GM12878 (cell line): Measurements from ENCODE around the gene PERP. TPM values are rescaled to one million over a fixed set of nuclear protein-coding genes. Genes with fewer than 3 reads are reported as not detected.

Experiments
- ATAC-seq: fragments of 200-7000 bp; cut with Tn5 transposase; 3 replicates; pipeline ENCODE4 v1.9.1; 2020; ENCODE audit warnings: mild to moderate bottlenecking, moderate library complexity
- BruUV-seq: library from RNA; stranded (reverse); fragments of 400-500 nt; replicated peaks from 2 replicates; lab custom pipeline; 2021; lab: Mats Ljungman, UMichigan
- CTCF ChIA-PET: fragments of 300-600 bp; sonication (Branson Sonifier 250); formaldehyde crosslinking; extraction: SDS; loops from one replicate; lab custom pipeline; 2021; ENCODE audit warnings: inconsistent platforms; lab: Yijun Ruan, JAX
- POLR2A ChIA-PET: fragments of 350-600 bp; formaldehyde crosslinking; extraction: SDS; loops from one replicate; lab custom pipeline; 2021; ENCODE audit warnings: inconsistent platforms; lab: Charles Lee
- RAD21 ChIA-PET: fragments of 300-600 bp; sonication (Branson Sonifier 250); formaldehyde crosslinking; loops from one replicate; lab custom pipeline; 2023; ENCODE audit warnings: antibody characterized with exemption; ENCODE audit not compliant: unreplicated experiment; lab: Charles Lee
- SMC1A ChIA-PET: fragments of 300-600 bp; sonication (Branson Sonifier 250); formaldehyde crosslinking; loops from one replicate; lab custom pipeline; 2023; ENCODE audit not compliant: unreplicated experiment, uncharacterized antibody; lab: Charles Lee
- DNase-seq: peaks from one replicate; pipeline ENCODE4 v3.0.0-alpha.2; 2011; ENCODE audit warnings: low read depth, low spot score
- FAIRE-seq: peaks from 3 replicates; lab custom pipeline; 2011; peaks lifted over from hg19 to GRCh38; lab: Jason Lieb, UNC
- H2AFZ ChIP-seq: 2 replicates; pipeline ENCODE4 v1.6.0; 2011; ENCODE audit warnings: low read depth, low read length, control low read depth; ENCODE audit not compliant: control insufficient read depth
- H3K27ac ChIP-seq: 2 replicates; pipeline ENCODE4 v1.5.1; 2011; ENCODE audit warnings: control low read depth; ENCODE audit not compliant: control insufficient read depth, insufficient read depth
- H3K27me3 ChIP-seq, 2 experiments: replicated peaks in 1 of 2; 2 replicates each; pipeline versions ENCODE4 v1.6.0 to v1.6.1; 2011; ENCODE audit warnings: low read length in 1 of 2; ENCODE audit not compliant: control insufficient read depth in 2 of 2, insufficient read depth in 2 of 2
- H3K36me3 ChIP-seq, 2 experiments: 2 replicates each; pipeline ENCODE4 v1.5.1; 2011; ENCODE audit warnings: low read length in 1 of 2; ENCODE audit not compliant: control insufficient read depth in 2 of 2, insufficient read depth in 2 of 2
- H3K4me1 ChIP-seq: 2 replicates; pipeline ENCODE4 v1.6.1; 2011; ENCODE audit warnings: mild to moderate bottlenecking, low read length, moderate library complexity, mixed read lengths; ENCODE audit not compliant: control insufficient read depth, insufficient read depth
- H3K4me2 ChIP-seq: 2 replicates; pipeline ENCODE4 v1.6.0; 2011; ENCODE audit warnings: control low read depth; ENCODE audit not compliant: control insufficient read depth, insufficient read depth
- H3K4me3 ChIP-seq: fragments of 200-600 bp; sonication (generic); 2 replicates; pipeline ENCODE4 v1.5.1; 2016
- H3K79me2 ChIP-seq: 2 replicates; pipeline ENCODE4 v1.6.0; 2011; ENCODE audit warnings: low read length; ENCODE audit not compliant: control insufficient read depth, insufficient read depth
- H3K9ac ChIP-seq: 2 replicates; pipeline ENCODE4 v1.8.0; 2011; ENCODE audit warnings: low read length, control low read depth, mixed read lengths; ENCODE audit not compliant: control insufficient read depth, insufficient read depth
- H3K9me3 ChIP-seq: replicated peaks from 3 replicates; pipeline ENCODE4 v1.5.1; 2011; ENCODE audit warnings: mild to moderate bottlenecking, low read length; ENCODE audit not compliant: control insufficient read depth, insufficient read depth
- H4K20me1 ChIP-seq: 2 replicates; pipeline ENCODE4 v1.6.0; 2011; ENCODE audit not compliant: control insufficient read depth, insufficient read depth
- ATF7 ChIP-seq: fragments of 450-650 bp; IDR thresholded peaks from 2 replicates; pipeline ENCODE4 v1.6.1; 2016; ENCODE audit warnings: low read depth, mild to moderate bottlenecking
- CUX1 ChIP-seq: IDR thresholded peaks from 2 replicates; pipeline ENCODE4 v1.6.1; 2012; ENCODE audit warnings: improper control_type of control experiment, low read depth, low read length; ENCODE audit not compliant: insufficient replicate concordance
- FOXM1 ChIP-seq: IDR thresholded peaks from 2 replicates; pipeline ENCODE4 v1.6.1; 2012; ENCODE audit warnings: low read depth, mild to moderate bottlenecking, inconsistent platforms, low read length, moderate library complexity
- MXI1 ChIP-seq: fragments of 150-350 bp; IDR thresholded peaks from 2 replicates; pipeline ENCODE4 v1.6.1; 2011; ENCODE audit warnings: low read depth, mild to moderate bottlenecking, inconsistent platforms, low read length, improper control_type of control experiment
- POLR2AphosphoS5 ChIP-seq: IDR thresholded peaks from 2 replicates; pipeline ENCODE4 v1.6.1; 2011; ENCODE audit warnings: mild to moderate bottlenecking, low read length, inconsistent platforms
- SREBF1 ChIP-seq: IDR thresholded peaks from 2 replicates; pipeline ENCODE4 v1.6.1; 2012; ENCODE audit warnings: mild to moderate bottlenecking, low read length
- STAT1 ChIP-seq: fragments of 450-650 bp; conservative IDR thresholded peaks from 2 replicates; pipeline ENCODE4 v1.6.1; 2014; ENCODE audit warnings: antibody characterized with exemption, mild to moderate bottlenecking
- WGBS: methylation state at CpG from one replicate; pipeline ENCODE4 v1.1.6; 2016; ENCODE audit warnings: low lambda C conversion rate; ENCODE audit not compliant: insufficient replicate concordance, insufficient coverage; ENCODE audit errors: missing lambda C conversion rate; 5-methylcytosine and 5-hydroxymethylcytosine counted together
- in situ Hi-C: fragments of 300-500 bp; cut with MboI; formaldehyde crosslinking; loops from 9 replicates; pipeline ENCODE4 v1.14.3; 2018; ENCODE audit warnings: mixed read lengths
- intact Hi-C: fragments of 100-400 bp; cut with micrococcal nuclease; formaldehyde crosslinking; loops from one replicate; pipeline ENCODE4 v1.14.2; 2022; ENCODE audit not compliant: unreplicated experiment
- polyA plus RNA-seq, 11 experiments: library from polyadenylated mRNA; depleted of rRNA in 4 of 11; unstranded in 6 of 11; stranded (reverse) in 5 of 11; fragments of >200 nt; fragmentation: Nextera tagmentation in 4 of 11; fragmentation: Illumina TruSeq in 1 of 11; extraction: Ambion mirVana in 4 of 11; extraction: Trizol in 1 of 11; gene quantifications; 1 replicate in 1 of 11; 2 replicates in 10 of 11; pipeline versions ENCODE4 v1.2.1 to v1.2.3, GENCODE V29; 2011 to 2016; ENCODE audit warnings: inconsistent platforms in 2 of 11, missing spikeins in 2 of 11, low read depth in 1 of 11
- total RNA-seq, 4 experiments: library from RNA; depleted of rRNA in 3 of 4; stranded (reverse); fragments of >200 nt in 3 of 4; fragmentation: Illumina TruSeq in 1 of 4; extraction: Trizol in 1 of 4; gene quantifications; 2 replicates each; pipeline versions ENCODE4 v1.2.1 to v1.2.3, GENCODE V29; 2013 to 2021

Gene PERP
- total and polyA plus RNA-seq, 10 of the 15 experiments (the other 5 are each of a cell fraction or from before 2014, with no cell fraction given) = 0.37 to 2.4 (median 0.75) TPM

- no peak overlapping the region for H3K27ac ChIP-seq
- in situ Hi-C loops = no loop called here
- no peak overlapping the region for H3K9ac ChIP-seq
- DNase-seq (no peak), FAIRE-seq (no peak), ATAC-seq (no peak)
- peaks cover 1 to 8% of the 10 kb centered on the region in 2 experiments; a peak in 1 of 4 replicates for H3K27me3 ChIP-seq
- intact Hi-C loops = no loop called here
- H3K9me3 ChIP-seq = no peaks in the 10 kb centered on the region
- H2AFZ ChIP-seq = no peak overlapping the region
- no peak for TF ChIP-seq SREBF1
- no peak for TF ChIP-seq ATF7
- TF ChIP-seq STAT1 = no peak
- no peak for TF ChIP-seq POLR2AphosphoS5
- no peak for TF ChIP-seq FOXM1
- no peak for TF ChIP-seq CUX1
- TF ChIP-seq MXI1 = no peak
- POLR2A ChIA-PET = no interaction called here
- H4K20me1 ChIP-seq = no peaks in the 10 kb centered on the region
- SMC1A ChIA-PET = no interaction called here
- RAD21 ChIA-PET = no interaction called here
- WGBS = 12% methylated on average over 4 of the region's 4 CpGs
- BruUV-seq = no TSS peak
- H3K4me2 ChIP-seq = no peak overlapping the region
- H3K36me3 ChIP-seq = no peaks in the 10 kb centered on the region
- no peak overlapping the region for H3K4me3 ChIP-seq
- H3K79me2 ChIP-seq = no peaks in the 10 kb centered on the region
- CTCF ChIA-PET = no interaction called here
- H3K4me1 ChIP-seq = no peaks in the 10 kb centered on the region
Observed at GRCh38 chr6:138088326-138088762, 18.9 kb downstream of the PERP start.
